RWPE2 (cell line): ENCODE measurements around the gene PIK3R2.

ENCODE experiments used
- ATAC-seq: fragments of 200-7000 bp; cut with Tn5 transposase; 3 replicates; pipeline ENCODE4 v1.9.1; 2021; ENCODE audit warnings: low read depth
- DNase-seq: peaks from one replicate; pipeline ENCODE4 v3.0.0-alpha.2; 2020; ENCODE audit warnings: low spot score
- H3K27ac ChIP-seq: fragments of 450-650 bp; 2 replicates; pipeline ENCODE4 v1.5.1; 2017; ENCODE audit warnings: mild to moderate bottlenecking; ENCODE audit not compliant: poor library complexity, severe bottlenecking
- H3K27me3 ChIP-seq: fragments of 250-450 bp; sonication (Bioruptor Pico); 2 replicates; pipeline ENCODE4 v1.5.1; 2021; ENCODE audit warnings: mild to moderate bottlenecking, moderate library complexity; ENCODE audit not compliant: insufficient read depth, poor library complexity, severe bottlenecking
- H3K36me3 ChIP-seq: fragments of 250-450 bp; sonication (Bioruptor Pico); 2 replicates; pipeline ENCODE4 v1.5.1; 2020; ENCODE audit warnings: low read depth, mild to moderate bottlenecking, moderate library complexity
- H3K4me1 ChIP-seq: fragments of 250-450 bp; sonication (Bioruptor Pico); 2 replicates; pipeline ENCODE4 v1.5.1; 2021; ENCODE audit warnings: mild to moderate bottlenecking, moderate library complexity; ENCODE audit not compliant: insufficient read depth, poor library complexity, severe bottlenecking
- H3K4me3 ChIP-seq: fragments of 250-450 bp; sonication (Bioruptor Pico); 2 replicates; pipeline ENCODE4 v1.5.1; 2021; ENCODE audit warnings: mild to moderate bottlenecking, moderate library complexity; ENCODE audit not compliant: severe bottlenecking
- H3K9me3 ChIP-seq: fragments of 250-450 bp; sonication (Bioruptor Pico); 2 replicates; pipeline ENCODE4 v1.5.1; 2021; ENCODE audit warnings: mild to moderate bottlenecking, moderate library complexity; ENCODE audit not compliant: severe bottlenecking
- TF ChIP-seq, protein P1 (sequence below): fragments of 450-650 bp; IDR thresholded peaks from one replicate; pipeline ENCODE4 v1.5.1; 2017; ENCODE audit warnings: mild to moderate bottlenecking, moderate library complexity; ENCODE audit not compliant: poor library complexity, severe bottlenecking

Gene PIK3R2

DNA sequence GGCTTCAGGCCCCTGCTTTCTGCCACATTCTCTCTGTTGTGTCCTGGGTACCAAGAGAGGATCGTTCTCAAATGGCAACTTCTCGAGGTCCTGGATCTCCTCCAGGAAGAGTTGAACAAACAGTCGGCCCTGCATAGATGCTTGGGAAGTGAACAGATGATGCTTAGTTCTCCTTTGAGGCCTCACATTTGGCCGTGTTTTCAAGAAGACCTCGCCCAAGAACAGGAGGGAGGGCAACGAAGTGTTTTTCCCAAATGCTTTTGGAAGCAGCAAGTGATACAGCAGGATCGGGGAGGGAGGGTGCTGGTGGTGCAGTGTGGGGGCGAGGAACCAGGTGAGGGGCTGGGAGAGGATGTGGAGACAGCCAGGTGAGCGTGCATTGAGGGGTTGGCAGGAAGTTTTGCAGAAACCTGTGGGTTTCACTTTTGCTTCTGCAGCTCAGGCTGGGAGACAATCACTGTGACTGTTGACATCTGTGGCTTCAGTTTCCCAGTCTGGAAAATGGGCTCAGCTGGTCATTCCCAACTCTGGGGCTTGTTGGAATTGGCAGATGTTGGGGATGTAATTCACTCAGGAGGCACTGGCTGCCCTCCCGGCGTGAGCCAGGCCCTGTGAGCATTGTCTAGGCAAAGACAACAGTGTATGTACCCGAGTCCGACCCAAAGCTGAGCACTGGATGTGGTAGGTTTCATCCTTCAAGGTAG, 33.8 kb upstream of the PIK3R2 start:
- no peaks in the 10 kb centered on the region; the same call in 1 of the 2 replicates for H3K36me3 ChIP-seq
- H3K4me1 ChIP-seq: no peaks in the 10 kb centered on the region

DNA sequence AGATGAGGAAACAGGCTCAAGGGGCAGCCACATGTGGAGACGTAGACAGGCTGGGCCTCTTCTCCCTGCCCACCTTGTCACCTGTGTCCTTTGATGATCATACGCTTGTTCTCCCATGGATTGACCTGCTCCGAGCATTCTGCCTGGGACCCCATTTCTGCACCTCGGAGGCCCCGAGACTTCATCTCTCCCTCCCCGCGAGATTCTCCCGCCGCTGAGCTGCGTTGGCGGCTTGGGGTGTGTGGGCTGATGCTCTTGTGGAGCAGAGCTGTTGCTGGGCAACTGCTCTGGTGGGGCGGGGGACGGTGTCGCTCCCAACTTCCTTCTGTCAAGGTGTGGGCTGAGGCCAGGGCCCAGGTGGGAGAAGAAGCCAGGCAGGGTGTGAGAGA, 33.3 kb upstream of the PIK3R2 start:
- DNase-seq (no peak), ATAC-seq (no peak)
- Histone ChIP-seq H3K36me3 (peaks cover 4% of the 10 kb centered on the region; the same call in 1 of the 2 replicates), H3K27me3 (no peaks in the 10 kb centered on the region), H3K9me3 (no peaks in the 10 kb centered on the region), H3K27ac (no peak overlapping the region), H3K4me1 (no peaks in the 10 kb centered on the region), H3K4me3 (no peak overlapping the region)
- TF ChIP-seq, protein P1, sequence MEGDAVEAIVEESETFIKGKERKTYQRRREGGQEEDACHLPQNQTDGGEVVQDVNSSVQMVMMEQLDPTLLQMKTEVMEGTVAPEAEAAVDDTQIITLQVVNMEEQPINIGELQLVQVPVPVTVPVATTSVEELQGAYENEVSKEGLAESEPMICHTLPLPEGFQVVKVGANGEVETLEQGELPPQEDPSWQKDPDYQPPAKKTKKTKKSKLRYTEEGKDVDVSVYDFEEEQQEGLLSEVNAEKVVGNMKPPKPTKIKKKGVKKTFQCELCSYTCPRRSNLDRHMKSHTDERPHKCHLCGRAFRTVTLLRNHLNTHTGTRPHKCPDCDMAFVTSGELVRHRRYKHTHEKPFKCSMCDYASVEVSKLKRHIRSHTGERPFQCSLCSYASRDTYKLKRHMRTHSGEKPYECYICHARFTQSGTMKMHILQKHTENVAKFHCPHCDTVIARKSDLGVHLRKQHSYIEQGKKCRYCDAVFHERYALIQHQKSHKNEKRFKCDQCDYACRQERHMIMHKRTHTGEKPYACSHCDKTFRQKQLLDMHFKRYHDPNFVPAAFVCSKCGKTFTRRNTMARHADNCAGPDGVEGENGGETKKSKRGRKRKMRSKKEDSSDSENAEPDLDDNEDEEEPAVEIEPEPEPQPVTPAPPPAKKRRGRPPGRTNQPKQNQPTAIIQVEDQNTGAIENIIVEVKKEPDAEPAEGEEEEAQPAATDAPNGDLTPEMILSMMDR: no peak

More for the DNA sequence above, 33.8 kb upstream of the PIK3R2 start:
- no peak for DNase-seq
- TF ChIP-seq, protein P1: no peak
- Histone ChIP-seq H3K27me3 (no peaks in the 10 kb centered on the region), H3K27ac (no peak overlapping the region), H3K9me3 (no peaks in the 10 kb centered on the region), H3K4me3 (no peak overlapping the region)
- no peak for ATAC-seq

DNA sequence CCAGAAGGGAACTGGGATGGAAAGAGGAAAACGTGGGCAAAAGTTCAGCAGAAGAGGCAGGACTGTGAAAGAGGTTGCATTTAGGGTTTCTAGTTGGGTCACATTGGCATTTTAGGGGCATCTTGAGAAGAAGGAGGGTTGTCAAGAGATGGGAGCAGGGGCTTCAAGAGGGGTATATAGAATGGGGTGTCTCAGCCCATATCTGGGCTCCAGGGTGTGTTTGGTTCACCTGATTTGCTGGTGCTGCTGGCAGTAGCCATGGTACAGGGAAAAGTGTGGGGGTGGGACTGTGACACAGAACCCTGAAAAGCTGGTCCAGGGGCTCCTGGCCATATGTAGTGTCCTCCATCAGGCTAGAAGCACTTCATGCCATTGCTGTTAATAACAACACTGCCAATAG, 32.8 kb upstream of the PIK3R2 start:
- ATAC-seq (no peak), DNase-seq (no peak)
- no peak overlapping the region for H3K4me3 ChIP-seq
- TF ChIP-seq, protein P1: no peak
- no peaks in the 10 kb centered on the region for H3K4me1 ChIP-seq
- no peak overlapping the region for H3K27ac ChIP-seq
- H3K9me3 ChIP-seq: no peaks in the 10 kb centered on the region
- no peaks in the 10 kb centered on the region for H3K27me3 ChIP-seq
- peaks cover 4% of the 10 kb centered on the region; the same call in 1 of the 2 replicates for H3K36me3 ChIP-seq

DNA sequence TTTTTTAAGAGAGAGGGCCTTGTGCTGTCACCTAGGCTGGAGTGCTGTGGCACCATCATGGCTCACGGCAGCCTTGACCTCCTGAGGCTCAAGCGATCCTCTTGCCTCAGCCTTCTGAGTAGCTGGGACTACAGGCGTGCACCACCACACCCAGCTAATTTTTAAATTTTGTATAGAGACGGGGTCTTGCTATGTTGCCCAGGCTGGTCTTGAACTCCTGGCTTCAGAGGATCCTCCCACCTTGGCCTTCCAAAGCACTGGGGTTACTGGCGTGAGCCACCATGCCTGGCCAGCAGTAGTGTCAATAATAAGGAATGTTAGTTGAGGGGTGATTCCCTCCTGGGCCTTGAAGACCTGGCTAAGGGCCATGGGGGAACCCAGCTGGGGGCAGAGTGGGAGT, 31.8 kb upstream of the PIK3R2 start:
- no peak overlapping the region for H3K27ac ChIP-seq
- TF ChIP-seq, protein P1: no peak
- no peak for DNase-seq

DNA sequence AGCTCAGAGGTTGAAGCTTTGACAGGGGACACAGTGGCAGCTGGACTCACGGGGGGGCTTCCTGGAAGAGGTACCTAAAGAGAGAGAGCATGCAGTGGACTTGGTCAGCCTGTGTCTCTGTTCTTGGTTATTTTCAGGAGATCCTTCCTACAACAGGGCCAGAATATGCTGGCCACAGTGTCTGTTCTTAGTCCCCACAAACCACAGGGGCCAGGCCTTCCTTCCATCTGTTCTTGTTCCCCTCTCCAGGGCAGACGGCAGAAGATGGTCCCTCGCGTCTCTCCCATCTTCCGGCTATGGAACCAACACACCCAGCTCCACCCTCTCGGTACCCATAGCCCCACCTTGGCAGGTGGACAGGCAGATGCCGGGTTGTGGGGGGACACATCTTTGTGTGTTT, 30.5 kb upstream of the PIK3R2 start:
- TF ChIP-seq, protein P1: no peak
- ATAC-seq: no peak

More for the DNA sequence above, 31.8 kb upstream of the PIK3R2 start:
- H3K4me1 ChIP-seq: no peaks in the 10 kb centered on the region
- peaks cover 4% of the 10 kb centered on the region; the same call in 1 of the 2 replicates for H3K36me3 ChIP-seq
- H3K27me3 ChIP-seq: no peaks in the 10 kb centered on the region
- no peak overlapping the region for H3K4me3 ChIP-seq
- ATAC-seq: no peak
- no peaks in the 10 kb centered on the region for H3K9me3 ChIP-seq

More for the DNA sequence above, 30.5 kb upstream of the PIK3R2 start:
- Histone ChIP-seq H3K9me3 (no peaks in the 10 kb centered on the region), H3K27me3 (no peaks in the 10 kb centered on the region), H3K4me3 (no peak overlapping the region), H3K36me3 (peaks cover 4% of the 10 kb centered on the region; the same call in 1 of the 2 replicates), H3K27ac (no peak overlapping the region), H3K4me1 (no peaks in the 10 kb centered on the region)
- no peak for DNase-seq
